Upper lobe of left lung (tissue), 6 donors: Measurements from ENCODE around the gene DHX29. TPM values are rescaled to one million over a fixed set of nuclear protein-coding genes. Genes with fewer than 3 reads are reported as not detected.

Source experiments
- ATAC-seq, 2 donors: fragments of 200-7000 bp; cut with Tn5 transposase; one replicate each; pipeline ENCODE4 v1.9.1; 2022; ENCODE audit warnings: mild to moderate bottlenecking in 2 of 2, moderate library complexity in 2 of 2; ENCODE audit not compliant: low FRiP score in 2 of 2
- DNase-seq, 2 donors: peaks; one replicate each; pipeline ENCODE4 v3.0.0-alpha.2; 2019 to 2020
- H3K27ac ChIP-seq, 4 donors: fragments of 200-600 bp; sonication (generic); one replicate each; pipeline ENCODE4 v1.5.1; 2016 to 2019
- H3K27me3 ChIP-seq, 4 donors: fragments of 200-600 bp; sonication (generic); one replicate each; pipeline ENCODE4 v1.5.1; 2017 to 2019
- H3K36me3 ChIP-seq, 4 donors: fragments of 200-600 bp; sonication (generic); one replicate each; pipeline ENCODE4 v1.5.1; 2016 to 2019
- H3K4me1 ChIP-seq, 4 donors: fragments of 200-600 bp; sonication (generic); one replicate each; pipeline ENCODE4 v1.5.1; 2018 to 2019
- H3K4me3 ChIP-seq, 4 donors: fragments of 200-600 bp; sonication (generic); one replicate each; pipeline ENCODE4 v1.5.1; 2017 to 2019; ENCODE audit warnings: mild to moderate bottlenecking in 2 of 4, moderate library complexity in 1 of 4
- H3K9me3 ChIP-seq, 4 donors: fragments of 200-600 bp; sonication (generic); one replicate each; pipeline ENCODE4 v1.5.1; 2018 to 2019
- CTCF ChIP-seq, 6 experiments: fragments of 450-650 bp in 4 of 6; fragments of 200-600 bp in 2 of 6; sonication (generic) in 2 of 6; IDR thresholded peaks; one replicate each; pipeline ENCODE4 v1.5.1; 2016 to 2019; ENCODE audit warnings: antibody characterized with exemption in 6 of 6
- EP300 ChIP-seq, 4 donors: sonication (generic); formaldehyde crosslinking; IDR thresholded peaks; one replicate each; pipeline ENCODE4 v1.5.1; 2017; ENCODE audit warnings: antibody characterized with exemption in 4 of 4, control low read depth in 2 of 4
- POLR2A ChIP-seq, 4 donors: fragments of 450-650 bp; IDR thresholded peaks; one replicate each; pipeline ENCODE4 v1.5.1; 2016 to 2017; ENCODE audit warnings: antibody characterized with exemption in 4 of 4, mild to moderate bottlenecking in 2 of 4
- POLR2AphosphoS5 ChIP-seq, 2 donors: sonication (generic); formaldehyde crosslinking; IDR thresholded peaks; one replicate each; pipeline ENCODE4 v1.5.1; 2017; ENCODE audit warnings: antibody characterized with exemption in 2 of 2
- WGBS, 2 donors: methylation state at CpG; one replicate each; pipeline ENCODE4 v1.1.5; 2017 to 2018; 5-methylcytosine and 5-hydroxymethylcytosine counted together
- total RNA-seq, 6 donors: library from RNA; depleted of rRNA in 4 of 6; stranded (reverse); fragments of >200 nt in 4 of 6; gene quantifications; one replicate each; pipeline versions ENCODE4 v1.1.0 to v1.2.1, GENCODE V29; 2016 to 2021
- donor health status: DM: no; HTN: no; CAD: no; lungs with moderate emphysema.
- donor health status: DM: no; HTN: yes; CAD: no; lungs with severe emphysema.

DHX29 gene
- total RNA-seq, 6 donors from 2014 or later = 19.5 to 36.7 (median 24.1) TPM

DNA sequence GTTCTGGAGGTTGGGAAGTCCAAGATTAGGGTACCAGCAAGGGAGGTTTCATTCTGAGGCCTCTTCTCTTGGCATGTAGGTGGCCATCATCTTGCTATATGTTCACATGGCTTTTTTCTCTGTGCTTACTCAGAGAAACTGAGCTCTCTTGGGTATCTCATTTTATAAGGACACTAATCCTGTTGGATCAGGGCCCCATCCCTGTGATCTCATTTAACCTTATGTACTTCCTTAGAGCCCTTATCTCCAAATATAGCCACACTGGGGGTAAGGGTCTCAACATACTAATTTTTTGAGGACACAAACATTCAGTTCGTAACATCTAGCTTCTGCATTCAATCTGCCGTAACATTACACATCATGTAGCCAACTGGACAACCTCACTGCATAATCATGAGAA lies 6.6 kb downstream of the DHX29 start:
- 95 to 100% methylated on average over 2 of the region's 2 CpGs for whole genome bisulfite sequencing, 2 donors
- no peak for TF ChIP-seq POLR2AphosphoS5 (IDR thresholded peaks at IDR 0.05)

DNA sequence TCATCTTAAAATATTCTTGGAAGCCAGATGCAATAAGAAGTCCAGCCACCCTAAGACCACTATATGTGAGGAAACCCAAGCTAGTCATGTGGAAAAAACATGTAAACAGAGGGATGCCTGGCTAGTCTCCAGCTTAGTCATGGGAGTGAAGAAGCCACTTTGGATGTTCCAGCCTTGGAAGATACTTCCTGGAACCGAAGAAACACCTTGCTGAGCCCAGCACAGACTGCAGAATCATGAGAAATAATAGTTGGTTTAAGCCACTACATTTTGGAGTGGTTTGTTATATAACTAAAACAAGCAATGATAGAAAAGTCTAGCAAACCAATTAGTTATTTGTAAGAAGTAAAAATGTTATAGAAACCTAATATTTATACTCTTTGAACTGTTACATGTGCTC lies 12.6 kb downstream of the DHX29 start:
- no peak overlapping the region for H3K27ac ChIP-seq
- no peak for TF ChIP-seq CTCF (IDR thresholded peaks at IDR 0.05)
- no peak for TF ChIP-seq POLR2A (IDR thresholded peaks at IDR 0.05)
- TF ChIP-seq EP300 (IDR thresholded peaks at IDR 0.05) = no peak
- TF ChIP-seq POLR2AphosphoS5 (IDR thresholded peaks at IDR 0.05) = no peak
- ATAC-seq (no peak), DNase-seq (no peak)
- H3K27me3 ChIP-seq = no peaks in the 10 kb centered on the region
- H3K4me1 ChIP-seq = no peaks in the 10 kb centered on the region
- no peak overlapping the region for H3K4me3 ChIP-seq
- no peaks in the 10 kb centered on the region for H3K9me3 ChIP-seq
- H3K36me3 ChIP-seq = peaks cover 26 to 78% (median 42%) of the 10 kb centered on the region in 4 donors
- 96 to 100% methylated on average over 1 of the region's 1 CpG for WGBS, 2 donors

More for the DNA sequence above, 6.6 kb downstream of the DHX29 start:
- Histone ChIP-seq H3K36me3 (peaks cover 0 to 27% (median 5%) of the 10 kb centered on the region in 4 donors), H3K4me3 (no peak overlapping the region), H3K27me3 (no peaks in the 10 kb centered on the region), H3K4me1 (peaks cover 22 to 32% (median 25%) of the 10 kb centered on the region in 4 donors), H3K27ac (no peak overlapping the region), H3K9me3 (no peaks in the 10 kb centered on the region)
- DNase-seq (no peak), ATAC-seq (no peak)

DNA sequence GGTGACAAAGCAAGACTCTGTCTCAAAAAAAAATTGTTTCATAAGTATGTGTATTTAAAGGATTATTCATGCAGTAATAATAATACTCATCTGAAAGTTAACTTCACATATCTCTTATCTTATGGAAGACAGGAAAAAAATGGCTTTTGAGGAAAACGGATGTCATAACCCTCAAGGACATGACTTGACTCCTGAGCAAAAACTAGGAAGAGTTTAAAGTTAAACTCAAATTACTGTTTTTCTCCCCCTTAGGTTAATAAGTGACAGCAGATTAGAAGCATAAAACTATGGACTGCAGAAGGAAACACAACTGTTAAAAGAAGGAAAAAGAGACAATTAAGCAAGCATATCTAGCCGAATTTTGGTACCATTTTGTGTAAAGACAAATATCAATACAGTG lies 16.5 kb downstream of the DHX29 start:
- 88 to 95% methylated on average over 2 of the region's 2 CpGs for WGBS, 2 donors
- Histone ChIP-seq H3K4me3 (no peak overlapping the region), H3K36me3 (peaks cover 44 to 100% (median 66%) of the 10 kb centered on the region in 4 donors), H3K9me3 (no peaks in the 10 kb centered on the region), H3K4me1 (no peaks in the 10 kb centered on the region), H3K27me3 (no peaks in the 10 kb centered on the region), H3K27ac (no peak overlapping the region)
- TF ChIP-seq EP300 (IDR thresholded peaks at IDR 0.05) = no peak
- no peak for TF ChIP-seq POLR2AphosphoS5 (IDR thresholded peaks at IDR 0.05)
- no peak for TF ChIP-seq CTCF (IDR thresholded peaks at IDR 0.05)
- no peak for TF ChIP-seq POLR2A (IDR thresholded peaks at IDR 0.05)
- ATAC-seq = no peak
- no peak for DNase-seq

GRCh38 chr5:55289808-55290207 lies 17.7 kb downstream of the DHX29 start:
- no peak overlapping the region for H3K4me3 ChIP-seq
- no peak overlapping the region for H3K27ac ChIP-seq
- no peak for TF ChIP-seq POLR2AphosphoS5 (IDR thresholded peaks at IDR 0.05)
- TF ChIP-seq EP300 (IDR thresholded peaks at IDR 0.05) = no peak
- TF ChIP-seq CTCF (IDR thresholded peaks at IDR 0.05) = no peak
- no peak for TF ChIP-seq POLR2A (IDR thresholded peaks at IDR 0.05)
- H3K9me3 ChIP-seq = no peaks in the 10 kb centered on the region
- ATAC-seq (no peak), DNase-seq (no peak)
- H3K4me1 ChIP-seq = no peaks in the 10 kb centered on the region
- no peaks in the 10 kb centered on the region for H3K27me3 ChIP-seq
- H3K36me3 ChIP-seq = peaks cover 47 to 100% (median 68%) of the 10 kb centered on the region in 4 donors

DNA sequence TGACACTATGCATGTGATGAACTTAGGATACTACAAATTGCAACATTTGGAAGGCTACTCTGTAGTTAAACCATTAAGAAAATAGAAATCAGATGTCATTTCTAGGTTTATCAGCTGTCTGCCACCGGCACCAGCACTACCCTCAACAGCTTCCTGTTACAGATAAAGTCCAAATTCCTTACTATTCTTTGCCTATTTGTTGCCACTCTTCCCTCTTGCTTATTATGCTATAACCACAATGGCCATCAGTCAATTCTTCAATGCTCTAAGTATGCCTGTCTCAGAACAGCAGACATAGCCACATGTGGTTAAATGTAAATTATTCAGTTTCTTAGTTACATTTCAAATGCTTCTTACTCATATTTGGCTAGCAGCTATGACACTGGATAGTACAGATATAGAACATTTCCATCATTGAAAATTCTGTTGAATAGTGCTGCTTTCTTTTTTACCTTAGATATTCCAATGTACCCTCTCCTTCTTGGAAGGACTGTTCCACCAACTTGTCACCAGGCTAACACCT lies 21.0 kb downstream of the DHX29 start:
- no peak for TF ChIP-seq CTCF (IDR thresholded peaks at IDR 0.05)
- no peak for TF ChIP-seq POLR2A (IDR thresholded peaks at IDR 0.05)
- no peaks in the 10 kb centered on the region for H3K27me3 ChIP-seq
- no peak overlapping the region for H3K4me3 ChIP-seq
- 39 to 60% methylated on average over 1 of the region's 1 CpG for WGBS, 2 donors
- no peak for ATAC-seq
- DNase-seq = no peak
- H3K4me1 ChIP-seq = no peaks in the 10 kb centered on the region
- no peak overlapping the region for H3K27ac ChIP-seq
- peaks cover 46 to 100% (median 64%) of the 10 kb centered on the region in 4 donors for H3K36me3 ChIP-seq
- no peaks in the 10 kb centered on the region for H3K9me3 ChIP-seq
